ENCODE data around the gene RNU4-1. TPM values are rescaled to one million over a fixed set of nuclear protein-coding genes. Genes with fewer than 3 reads are reported as not detected.
A peak's percentile ranks its signal among the peaks of the same experiment; 100 is the strongest.

The RNU4-1 gene
- total and polyA plus RNA-seq, 10 of the 15 experiments (the other 5 are each of a cell fraction or from before 2014, with no cell fraction given): under 0.01 to 15,332 (median 7.1) TPM; not detected in 3

- TF ChIP-seq CTCF (IDR thresholded peaks at IDR 0.05 in 2 of 3, conservative IDR thresholded peaks at IDR 0.05 in 1 of 3; ENCODE audit: control insufficient read depth in 2 of 3, extremely low read depth in 1 of 3, insufficient read depth in 1 of 3, low read depth in 3 of 3, low read length in 3 of 3): peak; percentile 52 to 53 (median 53)
- TF ChIP-seq, protein P1, sequence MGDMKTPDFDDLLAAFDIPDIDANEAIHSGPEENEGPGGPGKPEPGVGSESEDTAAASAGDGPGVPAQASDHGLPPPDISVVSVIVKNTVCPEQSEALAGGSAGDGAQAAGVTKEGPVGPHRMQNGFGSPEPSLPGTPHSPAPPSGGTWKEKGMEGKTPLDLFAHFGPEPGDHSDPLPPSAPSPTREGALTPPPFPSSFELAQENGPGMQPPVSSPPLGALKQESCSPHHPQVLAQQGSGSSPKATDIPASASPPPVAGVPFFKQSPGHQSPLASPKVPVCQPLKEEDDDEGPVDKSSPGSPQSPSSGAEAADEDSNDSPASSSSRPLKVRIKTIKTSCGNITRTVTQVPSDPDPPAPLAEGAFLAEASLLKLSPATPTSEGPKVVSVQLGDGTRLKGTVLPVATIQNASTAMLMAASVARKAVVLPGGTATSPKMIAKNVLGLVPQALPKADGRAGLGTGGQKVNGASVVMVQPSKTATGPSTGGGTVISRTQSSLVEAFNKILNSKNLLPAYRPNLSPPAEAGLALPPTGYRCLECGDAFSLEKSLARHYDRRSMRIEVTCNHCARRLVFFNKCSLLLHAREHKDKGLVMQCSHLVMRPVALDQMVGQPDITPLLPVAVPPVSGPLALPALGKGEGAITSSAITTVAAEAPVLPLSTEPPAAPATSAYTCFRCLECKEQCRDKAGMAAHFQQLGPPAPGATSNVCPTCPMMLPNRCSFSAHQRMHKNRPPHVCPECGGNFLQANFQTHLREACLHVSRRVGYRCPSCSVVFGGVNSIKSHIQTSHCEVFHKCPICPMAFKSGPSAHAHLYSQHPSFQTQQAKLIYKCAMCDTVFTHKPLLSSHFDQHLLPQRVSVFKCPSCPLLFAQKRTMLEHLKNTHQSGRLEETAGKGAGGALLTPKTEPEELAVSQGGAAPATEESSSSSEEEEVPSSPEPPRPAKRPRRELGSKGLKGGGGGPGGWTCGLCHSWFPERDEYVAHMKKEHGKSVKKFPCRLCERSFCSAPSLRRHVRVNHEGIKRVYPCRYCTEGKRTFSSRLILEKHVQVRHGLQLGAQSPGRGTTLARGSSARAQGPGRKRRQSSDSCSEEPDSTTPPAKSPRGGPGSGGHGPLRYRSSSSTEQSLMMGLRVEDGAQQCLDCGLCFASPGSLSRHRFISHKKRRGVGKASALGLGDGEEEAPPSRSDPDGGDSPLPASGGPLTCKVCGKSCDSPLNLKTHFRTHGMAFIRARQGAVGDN (IDR thresholded peaks at IDR 0.05): peak; percentile 67
- no peak for TF ChIP-seq ZNF384 (IDR thresholded peaks at IDR 0.05; ENCODE audit: borderline replicate concordance, low read depth, low read length)
- peak; percentile 65; the same call in 1 of the 2 replicates for TF ChIP-seq SIN3A (IDR thresholded peaks at IDR 0.05; ENCODE audit: low read depth, low read length)
- no peak; the same call in 1 of the 2 replicates for TF ChIP-seq HCFC1 (IDR thresholded peaks at IDR 0.05; ENCODE audit: low read length)
- TF ChIP-seq NBN (IDR thresholded peaks at IDR 0.05): no peak
- TF ChIP-seq, protein P2, sequence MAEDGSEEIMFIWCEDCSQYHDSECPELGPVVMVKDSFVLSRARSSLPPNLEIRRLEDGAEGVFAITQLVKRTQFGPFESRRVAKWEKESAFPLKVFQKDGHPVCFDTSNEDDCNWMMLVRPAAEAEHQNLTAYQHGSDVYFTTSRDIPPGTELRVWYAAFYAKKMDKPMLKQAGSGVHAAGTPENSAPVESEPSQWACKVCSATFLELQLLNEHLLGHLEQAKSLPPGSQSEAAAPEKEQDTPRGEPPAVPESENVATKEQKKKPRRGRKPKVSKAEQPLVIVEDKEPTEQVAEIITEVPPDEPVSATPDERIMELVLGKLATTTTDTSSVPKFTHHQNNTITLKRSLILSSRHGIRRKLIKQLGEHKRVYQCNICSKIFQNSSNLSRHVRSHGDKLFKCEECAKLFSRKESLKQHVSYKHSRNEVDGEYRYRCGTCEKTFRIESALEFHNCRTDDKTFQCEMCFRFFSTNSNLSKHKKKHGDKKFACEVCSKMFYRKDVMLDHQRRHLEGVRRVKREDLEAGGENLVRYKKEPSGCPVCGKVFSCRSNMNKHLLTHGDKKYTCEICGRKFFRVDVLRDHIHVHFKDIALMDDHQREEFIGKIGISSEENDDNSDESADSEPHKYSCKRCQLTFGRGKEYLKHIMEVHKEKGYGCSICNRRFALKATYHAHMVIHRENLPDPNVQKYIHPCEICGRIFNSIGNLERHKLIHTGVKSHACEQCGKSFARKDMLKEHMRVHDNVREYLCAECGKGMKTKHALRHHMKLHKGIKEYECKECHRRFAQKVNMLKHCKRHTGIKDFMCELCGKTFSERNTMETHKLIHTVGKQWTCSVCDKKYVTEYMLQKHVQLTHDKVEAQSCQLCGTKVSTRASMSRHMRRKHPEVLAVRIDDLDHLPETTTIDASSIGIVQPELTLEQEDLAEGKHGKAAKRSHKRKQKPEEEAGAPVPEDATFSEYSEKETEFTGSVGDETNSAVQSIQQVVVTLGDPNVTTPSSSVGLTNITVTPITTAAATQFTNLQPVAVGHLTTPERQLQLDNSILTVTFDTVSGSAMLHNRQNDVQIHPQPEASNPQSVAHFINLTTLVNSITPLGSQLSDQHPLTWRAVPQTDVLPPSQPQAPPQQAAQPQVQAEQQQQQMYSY (CRISPR knock-in tag; IDR thresholded peaks at IDR 0.05): peak; percentile 88
- TF ChIP-seq, protein P3, sequence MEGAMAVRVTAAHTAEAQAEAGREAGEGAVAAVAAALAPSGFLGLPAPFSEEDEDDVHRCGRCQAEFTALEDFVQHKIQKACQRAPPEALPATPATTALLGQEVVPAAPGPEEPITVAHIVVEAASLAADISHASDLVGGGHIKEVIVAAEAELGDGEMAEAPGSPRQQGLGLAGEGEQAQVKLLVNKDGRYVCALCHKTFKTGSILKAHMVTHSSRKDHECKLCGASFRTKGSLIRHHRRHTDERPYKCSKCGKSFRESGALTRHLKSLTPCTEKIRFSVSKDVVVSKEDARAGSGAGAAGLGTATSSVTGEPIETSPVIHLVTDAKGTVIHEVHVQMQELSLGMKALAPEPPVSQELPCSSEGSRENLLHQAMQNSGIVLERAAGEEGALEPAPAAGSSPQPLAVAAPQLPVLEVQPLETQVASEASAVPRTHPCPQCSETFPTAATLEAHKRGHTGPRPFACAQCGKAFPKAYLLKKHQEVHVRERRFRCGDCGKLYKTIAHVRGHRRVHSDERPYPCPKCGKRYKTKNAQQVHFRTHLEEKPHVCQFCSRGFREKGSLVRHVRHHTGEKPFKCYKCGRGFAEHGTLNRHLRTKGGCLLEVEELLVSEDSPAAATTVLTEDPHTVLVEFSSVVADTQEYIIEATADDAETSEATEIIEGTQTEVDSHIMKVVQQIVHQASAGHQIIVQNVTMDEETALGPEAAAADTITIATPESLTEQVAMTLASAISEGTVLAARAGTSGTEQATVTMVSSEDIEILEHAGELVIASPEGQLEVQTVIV (IDR thresholded peaks at IDR 0.05; ENCODE audit: borderline replicate concordance, partially characterized antibody): no peak
- TF ChIP-seq POLR2A (IDR thresholded peaks at IDR 0.05; ENCODE audit: low read depth, low read length): peak; percentile 95
- TF ChIP-seq ETV6 (conservative IDR thresholded peaks at IDR 0.05 in 1 of 2, IDR thresholded peaks at IDR 0.05 in 1 of 2; ENCODE audit: borderline replicate concordance in 1 of 2, low read depth in 1 of 2): no peak
- no peak for TF ChIP-seq MTA3 (IDR thresholded peaks at IDR 0.05; ENCODE audit: borderline replicate concordance, low read length)
- no peak for TF ChIP-seq SIX5 (IDR thresholded peaks at IDR 0.05; ENCODE audit: low read depth, low read length, severe bottlenecking)
- TF ChIP-seq ATF2 (IDR thresholded peaks at IDR 0.05; ENCODE audit: low read length): no peak
- no peak for TF ChIP-seq HDAC2 (IDR thresholded peaks at IDR 0.05)
- no peak for TF ChIP-seq ZNF24 (IDR thresholded peaks at IDR 0.05)
Measured at GRCh38 chr12:120317224-120318105, 24.4 kb upstream of the RNU4-1 start (continued).

Measured in GM12878 (cell line).